A375 (cell line): ENCODE measurements around the gene PNN. TPM values are rescaled to one million over a fixed set of nuclear protein-coding genes. Genes with fewer than 3 reads are reported as not detected.

ENCODE experiments used
- total RNA-seq: library from RNA; depleted of rRNA; stranded (reverse); fragments of >200 nt; shearing (Covaris generic); gene quantifications from 2 replicates; pipeline ENCODE4 v1.2.3, GENCODE V29; 2014; rRNA removed

PNN gene
- 37.6 and 43.6 TPM in 2 replicates for total RNA-seq

GRCh38 chr14:39174560-39175444 lies at the start of gene PNN:
TSS of gene PNN (plus strand) at chr14:39175254. CDS start at chr14:39175280, 26 bp downstream.

Other genes starting within 250 kb of the PNN start
- 27.5 and 32.8 TPM in 2 replicates for gene SEC23A, start 72.0 kb upstream of the PNN start, total RNA-seq
- gene GEMIN2, start 60.9 kb upstream of the PNN start, total RNA-seq = 37.2 and 46.2 TPM in 2 replicates
- gene TRAPPC6B, start 4.9 kb upstream of the PNN start, total RNA-seq = 19.9 and 25.1 TPM in 2 replicates
- gene MIA2, start 58.7 kb downstream of the PNN start, total RNA-seq = 14.3 and 15.0 TPM in 2 replicates